IMR-90 (cell line): Measurements from ENCODE around the gene EPS8. TPM values are rescaled to one million over a fixed set of nuclear protein-coding genes. Genes with fewer than 3 reads are reported as not detected.

ENCODE experiments used
- ATAC-seq: fragments of 200-7000 bp; cut with Tn5 transposase; 2 replicates; pipeline ENCODE4 v1.9.1; 2020; ENCODE audit warnings: low read depth, mild to moderate bottlenecking, moderate library complexity
- BruUV-seq: library from RNA; stranded (reverse); fragments of 400-500 nt; replicated peaks from 2 replicates; lab custom pipeline; 2021; lab: Mats Ljungman, UMichigan
- CTCF ChIA-PET: fragments of 300-600 bp; formaldehyde crosslinking; extraction: SDS; loops from one replicate; lab custom pipeline; 2021; ENCODE audit warnings: antibody characterized with exemption; lab: Yijun Ruan, JAX
- POLR2A ChIA-PET: fragments of 300-600 bp; sonication (Branson Sonifier 250); formaldehyde crosslinking; loops from one replicate; lab custom pipeline; 2022; ENCODE audit warnings: antibody characterized with exemption; ENCODE audit not compliant: unreplicated experiment; lab: Charles Lee
- DNase-seq: peaks from one replicate; pipeline ENCODE4 v3.0.0; 2013
- H2AFZ ChIP-seq: replicated peaks from 2 replicates; pipeline ENCODE3; 2013; ENCODE audit warnings: low read length, mild to moderate bottlenecking; ENCODE audit not compliant: poor library complexity
- H2AK5ac ChIP-seq: 2 replicates; pipeline ENCODE4 v1.6.1; 2013; ENCODE audit warnings: low read depth, low read length, inconsistent platforms
- H2AK9ac ChIP-seq: replicated peaks from 2 replicates; pipeline ENCODE3; 2013; ENCODE audit warnings: mild to moderate bottlenecking, low read depth, low read length, moderate library complexity; ENCODE audit not compliant: poor library complexity
- H2BK120ac ChIP-seq: 2 replicates; pipeline ENCODE4 v1.6.1; 2013; ENCODE audit warnings: low read depth, low read length, inconsistent platforms
- H2BK15ac ChIP-seq: 3 replicates; pipeline ENCODE4 v1.6.1; 2013; ENCODE audit warnings: low read depth, low read length, inconsistent platforms
- H2BK20ac ChIP-seq: 2 replicates; pipeline ENCODE4 v1.6.1; 2013; ENCODE audit warnings: low read depth, mild to moderate bottlenecking, inconsistent platforms, low read length, moderate library complexity
- H2BK5ac ChIP-seq: 2 replicates; pipeline ENCODE4 v1.6.1; 2013; ENCODE audit warnings: mild to moderate bottlenecking, low read depth, low read length, inconsistent platforms; ENCODE audit not compliant: poor library complexity, severe bottlenecking
- H3K14ac ChIP-seq: replicated peaks from 2 replicates; pipeline ENCODE4 v1.6.1; 2013; ENCODE audit warnings: low read depth, low read length, inconsistent platforms
- H3K18ac ChIP-seq: 2 replicates; pipeline ENCODE4 v1.6.1; 2013; ENCODE audit warnings: low read depth, low read length, control low read depth
- H3K23ac ChIP-seq: 2 replicates; pipeline ENCODE4 v1.6.1; 2013; ENCODE audit warnings: low read depth, low read length, inconsistent platforms
- H3K27ac ChIP-seq: 2 replicates; pipeline ENCODE4 v1.5.1; 2013; ENCODE audit warnings: mild to moderate bottlenecking, control low read depth, low read length; ENCODE audit not compliant: insufficient read depth
- H3K27me3 ChIP-seq: 2 replicates; pipeline ENCODE4 v1.6.1; 2013; ENCODE audit warnings: low read length; ENCODE audit not compliant: control insufficient read depth, insufficient read depth
- H3K36me3 ChIP-seq: 2 replicates; pipeline ENCODE4 v1.6.1; 2013; ENCODE audit warnings: low read length, mixed read lengths; ENCODE audit not compliant: control insufficient read depth, insufficient read depth
- H3K4ac ChIP-seq: 2 replicates; pipeline ENCODE4 v1.6.1; 2013; ENCODE audit warnings: low read depth, low read length, inconsistent platforms
- H3K4me1 ChIP-seq: 2 replicates; pipeline ENCODE4 v1.6.1; 2013; ENCODE audit warnings: low read length, mixed read lengths; ENCODE audit not compliant: control insufficient read depth, insufficient read depth
- H3K4me2 ChIP-seq: 2 replicates; pipeline ENCODE4 v1.6.1; 2013; ENCODE audit warnings: low read depth, mild to moderate bottlenecking, control low read depth, low read length, moderate library complexity
- H3K4me3 ChIP-seq: 2 replicates; pipeline ENCODE4 v1.5.1; 2013; ENCODE audit warnings: low read depth, mild to moderate bottlenecking, control low read depth, low read length, moderate library complexity; ENCODE audit not compliant: insufficient read depth
- H3K56ac ChIP-seq: 2 replicates; pipeline ENCODE4 v1.6.1; 2013; ENCODE audit warnings: low read length, inconsistent platforms; ENCODE audit not compliant: insufficient read depth; ENCODE audit errors: extremely low read depth
- H3K79me1 ChIP-seq, 2 experiments: 2 replicates each; pipeline ENCODE4 v1.6.1; 2013; ENCODE audit warnings: low read length in 2 of 2, inconsistent platforms in 1 of 2, low read depth in 1 of 2
- H3K9ac ChIP-seq: 2 replicates; pipeline ENCODE4 v1.6.1; 2013; ENCODE audit warnings: low read depth, low read length, control low read depth
- H3K9me1 ChIP-seq: 2 replicates; pipeline ENCODE4 v1.6.1; 2013; ENCODE audit warnings: low read length, inconsistent platforms; ENCODE audit not compliant: insufficient read depth
- H3K9me3 ChIP-seq: 2 replicates; pipeline ENCODE4 v1.6.1; 2013; ENCODE audit warnings: low read length; ENCODE audit not compliant: control insufficient read depth, insufficient read depth
- H4K20me1 ChIP-seq: 2 replicates; pipeline ENCODE4 v1.6.1; 2013; ENCODE audit warnings: low read length, inconsistent platforms; ENCODE audit not compliant: insufficient read depth
- H4K5ac ChIP-seq: 2 replicates; pipeline ENCODE4 v1.6.1; 2013; ENCODE audit warnings: mild to moderate bottlenecking, low read depth, low read length, control low read depth
- H4K8ac ChIP-seq, 2 experiments: 2 replicates each; pipeline ENCODE4 v1.6.1; 2013; ENCODE audit warnings: low read depth in 2 of 2, low read length in 2 of 2, control low read depth in 1 of 2, inconsistent platforms in 1 of 2
- H4K91ac ChIP-seq: 2 replicates; pipeline ENCODE4 v1.6.1; 2013; ENCODE audit warnings: low read depth, low read length, inconsistent platforms; ENCODE audit not compliant: insufficient read depth
- BHLHE40 ChIP-seq: fragments of 150-350 bp; IDR thresholded peaks from 2 replicates; pipeline ENCODE4 v1.6.1; 2016; ENCODE audit warnings: mild to moderate bottlenecking, low read depth, low read length
- CEBPB ChIP-seq: IDR thresholded peaks from 2 replicates; pipeline ENCODE4 v1.6.1; 2012; ENCODE audit warnings: low read depth, low read length, improper control_type of control experiment
- CHD1 ChIP-seq: IDR thresholded peaks from 2 replicates; pipeline ENCODE4 v1.6.1; 2012; ENCODE audit warnings: low read depth, low read length, improper control_type of control experiment
- FOS ChIP-seq: fragments of 150-350 bp; IDR thresholded peaks from 2 replicates; pipeline ENCODE4 v1.6.1; 2016; ENCODE audit warnings: low read depth, low read length
- MAFK ChIP-seq: IDR thresholded peaks from 2 replicates; pipeline ENCODE4 v1.6.1; 2012; ENCODE audit warnings: low read depth, low read length, improper control_type of control experiment
- MAZ ChIP-seq: IDR thresholded peaks from 2 replicates; pipeline ENCODE4 v1.6.1; 2012; ENCODE audit warnings: low read depth, mild to moderate bottlenecking, low read length, improper control_type of control experiment, moderate library complexity, borderline replicate concordance
- MXI1 ChIP-seq: IDR thresholded peaks from 2 replicates; pipeline ENCODE4 v1.6.1; 2012; ENCODE audit warnings: low read depth, mild to moderate bottlenecking, low read length, moderate library complexity, borderline replicate concordance
- NFE2L2 ChIP-seq: fragments of 150-350 bp; IDR thresholded peaks from 2 replicates; pipeline ENCODE4 v1.6.1; 2016; ENCODE audit warnings: low read depth, mild to moderate bottlenecking, low read length
- POLR2A ChIP-seq: IDR thresholded peaks from 2 replicates; pipeline ENCODE4 v1.6.1; 2012; ENCODE audit warnings: mild to moderate bottlenecking, low read depth, low read length
- RAD21 ChIP-seq: IDR thresholded peaks from 2 replicates; pipeline ENCODE4 v1.6.1; 2012; ENCODE audit warnings: low read length, improper control_type of control experiment
- RCOR1 ChIP-seq: IDR thresholded peaks from 2 replicates; pipeline ENCODE4 v1.6.1; 2012; ENCODE audit warnings: mild to moderate bottlenecking, low read length, improper control_type of control experiment; ENCODE audit not compliant: insufficient replicate concordance
- RFX5 ChIP-seq: IDR thresholded peaks from 2 replicates; pipeline ENCODE4 v1.8.0; 2012; ENCODE audit warnings: low read depth, mild to moderate bottlenecking, low read length, moderate library complexity
- SMC3 ChIP-seq: fragments of 150-350 bp; IDR thresholded peaks from 2 replicates; pipeline ENCODE4 v1.6.1; 2016; ENCODE audit warnings: low read depth, mild to moderate bottlenecking, antibody characterized with exemption, low read length, moderate library complexity
- USF2 ChIP-seq: fragments of 150-350 bp; IDR thresholded peaks from 2 replicates; pipeline ENCODE4 v1.6.1; 2017; ENCODE audit warnings: mild to moderate bottlenecking, antibody characterized with exemption, low read length, low read depth
- WGBS, 2 experiments: methylation state at CpG; one replicate each; pipeline versions ENCODE4 v1.1.5 to v1.1.7; 2013; ENCODE audit warnings: missing lambda C conversion rate in 2 of 2; ENCODE audit not compliant: insufficient read length in 1 of 2; ENCODE audit errors: extremely low coverage in 2 of 2; 5-methylcytosine and 5-hydroxymethylcytosine counted together
- dilution Hi-C: fragments of 300-500 bp; cut with HindIII; formaldehyde crosslinking; loops from one replicate; pipeline ENCODE4 v1.14.3; 2018; ENCODE audit warnings: low sequenced_read_pairs; ENCODE audit not compliant: unreplicated experiment
- in situ Hi-C: fragments of 300-500 bp; cut with MboI; formaldehyde crosslinking; loops from 3 replicates; pipeline ENCODE4 v1.14.3; 2019; ENCODE audit warnings: low sequenced_read_pairs, inconsistent platforms, mixed read lengths
- intact Hi-C: fragments of 100-400 bp; cut with micrococcal nuclease; formaldehyde crosslinking; loops from 2 replicates; pipeline ENCODE4 v1.10.0; 2022
- polyA plus RNA-seq, 3 experiments: library from polyadenylated mRNA; depleted of rRNA; stranded (reverse); fragments of >200 nt; gene quantifications; 2 replicates each; pipeline ENCODE4 v1.2.3, GENCODE V29; 2012; ENCODE audit warnings: low replicate concordance in 1 of 3
- total RNA-seq: library from RNA; depleted of rRNA; stranded (reverse); fragments of >200 nt; gene quantifications from 2 replicates; pipeline ENCODE4 v1.2.3, GENCODE V29; 2012
- TF ChIP-seq, protein P1 (sequence below): conservative IDR thresholded peaks from 2 replicates; pipeline ENCODE4 v1.5.1; 2012; ENCODE audit warnings: mild to moderate bottlenecking, low read depth, low read length, improper control_type of control experiment
- TF ChIP-seq, protein P2 (sequence below): fragments of 150-350 bp; IDR thresholded peaks from 2 replicates; pipeline ENCODE4 v1.6.1; 2016; ENCODE audit warnings: low read depth, mild to moderate bottlenecking, low read length, moderate library complexity, borderline replicate concordance

EPS8 gene
- total and polyA plus RNA-seq, 2 of the 4 experiments (the other 2 are of a cell fraction), result 45.1 to 104 TPM

- no peak overlapping the region for H2BK20ac ChIP-seq
- H3K4me1 ChIP-seq, result peaks cover 8% of the 10 kb centered on the region
- H2AK5ac ChIP-seq, result no peak overlapping the region
- intact Hi-C loops, result no loop called here
- H3K56ac ChIP-seq, result no peak overlapping the region
- no peak overlapping the region for H3K23ac ChIP-seq
- no peak overlapping the region for H3K4ac ChIP-seq
- DNase-seq (peak; percentile 10), ATAC-seq (no peak)
- no peak overlapping the region for H3K9ac ChIP-seq
- H3K9me3 ChIP-seq, result no peaks in the 10 kb centered on the region
- no peak overlapping the region for H2BK120ac ChIP-seq
- no peak overlapping the region for H4K8ac ChIP-seq
- no peak overlapping the region for H2BK15ac ChIP-seq
- no peak overlapping the region for H2BK5ac ChIP-seq
- no peak for TF ChIP-seq MXI1
- no peak for TF ChIP-seq RFX5
- TF ChIP-seq MAFK, result no peak
- TF ChIP-seq NFE2L2, result no peak
- TF ChIP-seq CEBPB, result no peak
- no peak for TF ChIP-seq RCOR1
- no peak for TF ChIP-seq CHD1
- TF ChIP-seq, protein P1, sequence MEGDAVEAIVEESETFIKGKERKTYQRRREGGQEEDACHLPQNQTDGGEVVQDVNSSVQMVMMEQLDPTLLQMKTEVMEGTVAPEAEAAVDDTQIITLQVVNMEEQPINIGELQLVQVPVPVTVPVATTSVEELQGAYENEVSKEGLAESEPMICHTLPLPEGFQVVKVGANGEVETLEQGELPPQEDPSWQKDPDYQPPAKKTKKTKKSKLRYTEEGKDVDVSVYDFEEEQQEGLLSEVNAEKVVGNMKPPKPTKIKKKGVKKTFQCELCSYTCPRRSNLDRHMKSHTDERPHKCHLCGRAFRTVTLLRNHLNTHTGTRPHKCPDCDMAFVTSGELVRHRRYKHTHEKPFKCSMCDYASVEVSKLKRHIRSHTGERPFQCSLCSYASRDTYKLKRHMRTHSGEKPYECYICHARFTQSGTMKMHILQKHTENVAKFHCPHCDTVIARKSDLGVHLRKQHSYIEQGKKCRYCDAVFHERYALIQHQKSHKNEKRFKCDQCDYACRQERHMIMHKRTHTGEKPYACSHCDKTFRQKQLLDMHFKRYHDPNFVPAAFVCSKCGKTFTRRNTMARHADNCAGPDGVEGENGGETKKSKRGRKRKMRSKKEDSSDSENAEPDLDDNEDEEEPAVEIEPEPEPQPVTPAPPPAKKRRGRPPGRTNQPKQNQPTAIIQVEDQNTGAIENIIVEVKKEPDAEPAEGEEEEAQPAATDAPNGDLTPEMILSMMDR, result no peak
- no peak for TF ChIP-seq BHLHE40
- no peak for TF ChIP-seq POLR2A
- no peak for TF ChIP-seq RAD21
- TF ChIP-seq SMC3, result no peak
- TF ChIP-seq MAZ, result no peak
- TF ChIP-seq, protein P2, sequence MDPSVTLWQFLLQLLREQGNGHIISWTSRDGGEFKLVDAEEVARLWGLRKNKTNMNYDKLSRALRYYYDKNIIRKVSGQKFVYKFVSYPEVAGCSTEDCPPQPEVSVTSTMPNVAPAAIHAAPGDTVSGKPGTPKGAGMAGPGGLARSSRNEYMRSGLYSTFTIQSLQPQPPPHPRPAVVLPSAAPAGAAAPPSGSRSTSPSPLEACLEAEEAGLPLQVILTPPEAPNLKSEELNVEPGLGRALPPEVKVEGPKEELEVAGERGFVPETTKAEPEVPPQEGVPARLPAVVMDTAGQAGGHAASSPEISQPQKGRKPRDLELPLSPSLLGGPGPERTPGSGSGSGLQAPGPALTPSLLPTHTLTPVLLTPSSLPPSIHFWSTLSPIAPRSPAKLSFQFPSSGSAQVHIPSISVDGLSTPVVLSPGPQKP, result no peak
- TF ChIP-seq USF2, result no peak
- no peak for TF ChIP-seq FOS
- no peak overlapping the region for H3K18ac ChIP-seq
- no peak overlapping the region for H3K27ac ChIP-seq
- no peak overlapping the region for H2AK9ac ChIP-seq
- no peaks in the 10 kb centered on the region for H4K20me1 ChIP-seq
- in situ Hi-C loops, result no loop called here
- no peaks in the 10 kb centered on the region for H3K27me3 ChIP-seq
- no peak overlapping the region for H4K91ac ChIP-seq
- H3K14ac ChIP-seq, result 0 out of 2 replicates have a peak overlapping the region, but pooled peaks have one; percentile 39
- no TSS peak for BruUV-seq
- H3K9me1 ChIP-seq, result peaks cover 4% of the 10 kb centered on the region
- H3K36me3 ChIP-seq, result no peaks in the 10 kb centered on the region
- ChIA-PET CTCF (interaction anchor here (1.7 kb wide), 1 partner anchor 26 kb away, joined by 4 read pairs; no protein-coding TSS in a partner anchor), POLR2A (no interaction called here)
- H2AFZ ChIP-seq, result no peak overlapping the region
- H4K5ac ChIP-seq, result no peak overlapping the region
- no peak overlapping the region for H3K4me3 ChIP-seq
- H3K4me2 ChIP-seq, result no peak overlapping the region
- dilution Hi-C loops, result loop anchor here (25.0 kb wide), 1 partner anchor 234 kb away; no protein-coding TSS in a partner anchor
- H3K79me1 ChIP-seq, result no peaks in the 10 kb centered on the region
- no CpG with 5 or more reads among the region's 4 CpGs for WGBS, 2 experiments
Observed at GRCh38 chr12:15603474-15604085, 185.6 kb downstream of the EPS8 start.
